ENCODE measurements around the gene IL4R. TPM values are rescaled to one million over a fixed set of nuclear protein-coding genes. Genes with fewer than 3 reads are reported as not detected.
A peak's percentile ranks its signal among the peaks of the same experiment; 100 is the strongest.

Gene IL4R
- total RNA-seq, 4 donors from 2014 or later, result 32.2 to 104 (median 71.9) TPM

DNA sequence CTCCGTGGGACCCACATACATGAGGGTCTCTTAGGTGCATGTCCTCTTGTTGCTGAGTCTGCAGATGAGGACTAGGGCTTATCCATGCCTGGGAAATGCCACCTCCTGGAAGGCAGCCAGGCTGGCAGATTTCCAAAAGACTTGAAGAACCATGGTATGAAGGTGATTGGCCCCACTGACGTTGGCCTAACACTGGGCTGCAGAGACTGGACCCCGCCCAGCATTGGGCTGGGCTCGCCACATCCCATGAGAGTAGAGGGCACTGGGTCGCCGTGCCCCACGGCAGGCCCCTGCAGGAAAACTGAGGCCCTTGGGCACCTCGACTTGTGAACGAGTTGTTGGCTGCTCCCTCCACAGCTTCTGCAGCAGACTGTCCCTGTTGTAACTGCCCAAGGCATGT lies 50.0 kb downstream of the IL4R start:
- peak in 2 of 3 donors; percentile 89 to 92 for DNase-seq

DNA sequence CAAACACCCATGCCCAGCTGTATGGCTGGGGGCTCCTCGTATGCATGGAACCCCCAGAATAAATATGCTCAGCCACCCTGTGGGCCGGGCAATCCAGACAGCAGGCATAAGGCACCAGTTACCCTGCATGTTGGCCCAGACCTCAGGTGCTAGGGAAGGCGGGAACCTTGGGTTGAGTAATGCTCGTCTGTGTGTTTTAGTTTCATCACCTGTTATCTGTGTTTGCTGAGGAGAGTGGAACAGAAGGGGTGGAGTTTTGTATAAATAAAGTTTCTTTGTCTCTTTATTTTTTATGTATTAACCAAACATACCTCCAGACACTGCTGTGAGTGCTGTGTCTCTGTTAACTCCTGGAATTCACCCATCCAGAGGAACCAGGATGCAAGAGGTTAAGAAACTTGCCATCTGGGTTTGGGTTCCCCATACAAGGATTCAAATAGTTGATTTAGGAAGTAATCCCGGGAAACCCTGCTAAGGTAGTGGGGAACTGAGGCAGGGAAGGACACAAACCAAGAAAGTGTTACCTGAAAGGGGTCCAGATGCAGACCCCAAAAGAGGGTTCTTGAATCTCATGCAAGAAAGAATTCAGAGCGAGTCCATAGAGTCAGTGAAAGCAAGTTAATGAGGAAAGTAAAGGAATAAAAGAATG lies 50.8 kb downstream of the IL4R start:
- Histone ChIP-seq H3K9me3 (no peaks in the 10 kb centered on the region), H3K36me3 (peaks cover 0 to 40% (median 0%) of the 10 kb centered on the region in 3 donors), H3K4me3 (no peak overlapping the region), H3K27ac (peak overlapping the region in 2 of 4 donors; percentile 67 to 79), H3K4me1 (peaks cover 4 to 37% (median 8%) of the 10 kb centered on the region in 4 donors), H3K27me3 (no peaks in the 10 kb centered on the region)
- peak in 2 of 3 donors; percentile 58 to 59 for DNase-seq
- no peak for TF ChIP-seq POLR2A (IDR thresholded peaks at IDR 0.05)
- TF ChIP-seq, protein P1, sequence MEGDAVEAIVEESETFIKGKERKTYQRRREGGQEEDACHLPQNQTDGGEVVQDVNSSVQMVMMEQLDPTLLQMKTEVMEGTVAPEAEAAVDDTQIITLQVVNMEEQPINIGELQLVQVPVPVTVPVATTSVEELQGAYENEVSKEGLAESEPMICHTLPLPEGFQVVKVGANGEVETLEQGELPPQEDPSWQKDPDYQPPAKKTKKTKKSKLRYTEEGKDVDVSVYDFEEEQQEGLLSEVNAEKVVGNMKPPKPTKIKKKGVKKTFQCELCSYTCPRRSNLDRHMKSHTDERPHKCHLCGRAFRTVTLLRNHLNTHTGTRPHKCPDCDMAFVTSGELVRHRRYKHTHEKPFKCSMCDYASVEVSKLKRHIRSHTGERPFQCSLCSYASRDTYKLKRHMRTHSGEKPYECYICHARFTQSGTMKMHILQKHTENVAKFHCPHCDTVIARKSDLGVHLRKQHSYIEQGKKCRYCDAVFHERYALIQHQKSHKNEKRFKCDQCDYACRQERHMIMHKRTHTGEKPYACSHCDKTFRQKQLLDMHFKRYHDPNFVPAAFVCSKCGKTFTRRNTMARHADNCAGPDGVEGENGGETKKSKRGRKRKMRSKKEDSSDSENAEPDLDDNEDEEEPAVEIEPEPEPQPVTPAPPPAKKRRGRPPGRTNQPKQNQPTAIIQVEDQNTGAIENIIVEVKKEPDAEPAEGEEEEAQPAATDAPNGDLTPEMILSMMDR (IDR thresholded peaks at IDR 0.05), result no peak

More for the DNA sequence above, 50.0 kb downstream of the IL4R start:
- Histone ChIP-seq H3K4me3 (no peak overlapping the region), H3K27ac (peak overlapping the region in 2 of 4 donors; percentile 67 to 79), H3K27me3 (no peaks in the 10 kb centered on the region), H3K36me3 (peaks cover 0 to 49% (median 0%) of the 10 kb centered on the region in 3 donors), H3K9me3 (no peaks in the 10 kb centered on the region), H3K4me1 (peaks cover 4 to 37% (median 8%) of the 10 kb centered on the region in 4 donors)
- no peak for TF ChIP-seq POLR2A (IDR thresholded peaks at IDR 0.05)
- TF ChIP-seq, protein P1 (IDR thresholded peaks at IDR 0.05), result no peak

DNA sequence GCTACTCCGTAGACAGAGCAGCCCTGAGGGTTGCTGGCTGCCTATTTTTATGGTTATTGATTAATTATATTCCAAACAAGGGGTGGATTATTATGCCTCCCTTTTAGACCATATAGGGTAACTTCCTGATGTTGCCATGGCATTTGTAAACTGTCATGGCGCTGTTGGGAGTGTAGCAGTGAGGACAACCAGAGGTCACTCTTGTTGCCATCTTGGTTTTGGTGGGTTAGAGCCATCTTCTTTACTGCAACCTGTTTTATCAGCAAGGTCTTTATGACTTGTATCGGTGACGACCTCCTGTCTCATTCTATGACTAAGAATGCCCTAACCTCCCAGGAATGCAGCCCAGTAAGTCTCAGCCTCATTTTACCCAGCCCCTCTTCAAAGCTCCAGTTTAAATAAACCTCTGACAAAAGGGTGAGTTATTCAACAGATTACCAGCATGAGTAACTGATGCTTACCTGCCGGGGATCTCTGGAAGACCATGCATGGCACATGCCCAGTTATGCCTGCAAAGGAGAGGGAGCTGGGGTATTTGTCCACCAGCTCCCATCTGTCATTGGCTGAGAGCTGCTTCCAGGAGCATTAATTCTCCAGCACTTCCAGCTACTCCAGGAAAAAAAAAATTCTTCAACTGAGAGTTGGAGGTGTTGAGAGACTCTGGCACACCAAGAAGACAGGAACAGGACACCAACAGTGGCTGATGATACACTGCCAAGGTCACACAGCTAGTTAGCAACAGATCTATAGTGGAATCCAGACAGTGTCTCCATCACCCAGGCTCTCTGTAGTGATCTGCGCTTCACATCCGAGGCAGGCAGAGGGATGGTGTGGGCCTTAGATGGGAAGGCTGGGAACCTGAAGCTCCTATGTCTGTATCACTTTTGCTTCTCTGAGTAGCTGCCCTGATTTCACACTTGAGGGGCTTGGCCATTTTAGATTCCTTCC lies 51.6 kb downstream of the IL4R start:
- DNase-seq, result no peak
- TF ChIP-seq, protein P1 (IDR thresholded peaks at IDR 0.05), result no peak
- no peak for TF ChIP-seq POLR2A (IDR thresholded peaks at IDR 0.05)
- H3K27me3 ChIP-seq, result no peaks in the 10 kb centered on the region
- H3K4me1 ChIP-seq, result peaks cover 4 to 37% (median 8%) of the 10 kb centered on the region in 4 donors
- peaks cover 0 to 34% (median 0%) of the 10 kb centered on the region in 3 donors for H3K36me3 ChIP-seq
- H3K4me3 ChIP-seq, result no peak overlapping the region
- no peaks in the 10 kb centered on the region for H3K9me3 ChIP-seq
- peak overlapping the region in 2 of 4 donors; percentile 67 to 79 for H3K27ac ChIP-seq

DNA sequence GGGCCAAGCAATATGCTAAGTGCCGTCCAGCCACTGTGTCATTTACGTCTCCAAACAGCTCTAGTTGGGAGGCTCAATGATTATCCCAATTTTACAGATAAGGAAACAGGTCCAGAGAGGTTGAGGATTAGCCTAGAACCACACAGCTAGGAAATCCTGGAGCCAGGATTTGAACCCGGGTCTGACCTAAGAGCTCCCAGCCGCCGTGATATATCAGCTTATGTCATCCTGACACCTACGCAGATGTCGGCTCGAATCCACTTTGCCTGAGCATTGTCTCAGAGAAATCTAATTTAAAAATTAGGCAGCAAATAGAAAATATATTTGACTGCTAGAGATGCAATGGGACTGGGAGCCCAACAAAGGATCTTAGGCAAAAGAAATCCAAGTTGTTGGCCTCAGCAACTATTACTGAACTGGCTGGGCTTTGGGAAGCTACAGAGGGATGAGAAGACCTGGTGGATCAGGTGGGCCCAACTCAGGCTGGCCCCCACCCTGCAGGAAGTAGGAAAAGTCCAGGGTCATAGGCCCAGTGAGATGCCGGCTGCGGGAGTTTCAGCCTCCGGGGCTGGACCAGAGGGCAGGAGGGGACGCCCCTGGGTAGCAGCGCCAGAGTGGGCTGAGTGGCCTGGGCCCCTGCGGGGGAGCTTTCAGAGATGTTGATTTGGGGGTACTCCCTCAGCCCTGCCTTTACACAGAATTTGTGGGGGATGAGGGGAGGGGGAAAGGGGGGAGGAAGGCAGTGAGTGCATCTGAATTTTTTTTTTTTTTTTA lies 53.1 kb downstream of the IL4R start:
- H3K4me1 ChIP-seq, result peaks cover 4 to 37% (median 8%) of the 10 kb centered on the region in 4 donors

More for the DNA sequence above, 53.1 kb downstream of the IL4R start:
- Histone ChIP-seq H3K4me3 (no peak overlapping the region), H3K9me3 (no peaks in the 10 kb centered on the region), H3K36me3 (peaks cover 0 to 22% (median 0%) of the 10 kb centered on the region in 3 donors), H3K27me3 (no peaks in the 10 kb centered on the region), H3K27ac (peak overlapping the region; percentile 34 to 80 (median 74))
- DNase-seq, result peak in 1 of 3 donors; percentile 54
- TF ChIP-seq, protein P1 (IDR thresholded peaks at IDR 0.05), result no peak
- no peak for TF ChIP-seq POLR2A (IDR thresholded peaks at IDR 0.05)

All from Peyer's patch (tissue), 4 donors.